ENCODE results near the gene KAT2B.

Gene KAT2B

DNA sequence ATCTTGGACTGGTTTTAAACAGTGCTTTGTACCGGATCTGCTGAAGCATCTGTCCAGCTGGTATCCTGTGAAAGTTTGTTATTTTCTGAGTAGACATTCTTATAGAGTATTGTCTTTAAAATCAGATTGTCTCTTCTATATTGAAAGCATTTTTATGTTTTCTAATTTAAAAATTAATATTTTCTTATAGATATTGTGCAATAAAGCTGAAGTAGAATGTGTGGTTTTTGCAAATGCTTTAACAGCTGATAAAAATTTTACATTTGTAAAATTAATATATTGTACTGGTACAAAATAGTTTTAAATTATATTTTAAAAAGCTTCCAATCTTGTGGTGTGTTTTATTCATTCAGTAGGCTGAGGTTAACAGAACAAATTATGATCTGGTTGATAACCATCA is 113.8 kb downstream of the KAT2B start:
- DNase-seq = no peak

- no peak for DNase-seq
These were observed 114.7 kb downstream of the KAT2B start for GRCh38 chr3:20154928-20155327.

GRCh38 chr3:20160230-20160629 is 120.0 kb downstream of the KAT2B start:
- no peak for DNase-seq

- no peak for DNase-seq
These were observed 121.5 kb downstream of the KAT2B start for GRCh38 chr3:20161714-20162113.

- DNase-seq = no peak
These were observed 133.7 kb downstream of the KAT2B start for GRCh38 chr3:20173844-20174410.

GRCh38 chr3:20181276-20181675 is 141.0 kb downstream of the KAT2B start:
- DNase-seq = no peak

DNA sequence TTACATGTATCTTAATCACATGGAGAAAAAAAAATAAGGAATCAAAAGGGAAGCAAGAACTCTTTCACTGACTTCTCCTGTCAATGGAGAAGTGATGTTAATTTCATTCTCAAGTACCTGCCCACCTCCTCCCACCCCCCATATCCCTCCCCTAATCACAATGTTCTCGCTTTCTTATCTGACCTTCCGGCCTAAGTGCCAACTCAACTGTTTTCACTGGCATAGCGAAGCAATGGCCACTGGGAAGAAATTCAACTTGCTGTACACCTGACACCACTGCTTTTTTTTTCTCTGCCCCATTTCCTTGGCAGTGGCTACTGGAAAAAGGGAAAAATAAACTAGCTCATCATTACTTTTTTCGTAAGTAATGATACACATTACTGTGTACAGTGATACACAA is 142.0 kb downstream of the KAT2B start:
- no peak for DNase-seq

GRCh38 chr3:20185331-20185678 is 145.1 kb downstream of the KAT2B start:
- DNase-seq = no peak

GRCh38 chr3:20185679-20186599 is 145.7 kb downstream of the KAT2B start, which contains the start of gene SGO1:
TSS of gene SGO1 (minus strand) at chr3:20186206. CDS start at chr3:20184027, 2,179 bp downstream.
- DNase-seq = peak; percentile 95

- no peak for DNase-seq
These were observed 146.4 kb downstream of the KAT2B start for GRCh38 chr3:20186600-20187004.

DNA sequence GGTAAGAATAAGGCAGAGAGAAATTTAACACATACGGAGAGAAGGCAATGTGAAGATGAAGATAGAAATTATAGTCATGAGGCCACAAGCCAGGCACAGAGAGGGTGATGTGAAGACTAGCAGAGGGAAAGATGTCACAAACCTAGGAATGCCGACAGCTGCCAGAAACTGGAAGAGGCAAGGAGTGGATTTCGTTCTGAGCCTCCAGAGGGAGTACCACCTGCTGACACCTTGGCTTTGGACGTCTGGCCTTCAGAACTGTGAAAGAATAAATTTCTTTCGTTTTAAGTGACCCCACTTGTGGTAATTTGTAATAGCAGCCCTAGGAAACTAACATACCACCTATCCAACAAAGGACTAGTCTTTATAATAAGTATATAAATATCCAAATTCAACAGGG is 150.7 kb downstream of the KAT2B start:
- no peak for DNase-seq

GRCh38 chr3:20194793-20195460 is 154.7 kb downstream of the KAT2B start:
- no peak for DNase-seq

GRCh38 chr3:20197775-20198174 is 157.5 kb downstream of the KAT2B start:
- no peak for DNase-seq

GRCh38 chr3:20201143-20201542 is 160.9 kb downstream of the KAT2B start:
- no peak for DNase-seq

Data from NCI-H774 (cell line).